D721Med (cell line): ENCODE measurements around the gene ERC1.
"Not testable (repeated sequence)": the region's sequence is repeated elsewhere in the genome, so short reads cannot be mapped to it uniquely, and the experiment has no call there.

ENCODE experiments used
- DNase-seq: peaks from one replicate; pipeline ENCODE4 v3.0.0; 2011; ENCODE audit warnings: low spot score; ENCODE audit not compliant: insufficient read length
- FAIRE-seq: peaks from 2 replicates; lab custom pipeline; 2011; peaks lifted over from hg19 to GRCh38; lab: Jason Lieb, UNC
- TF ChIP-seq, protein P1 (sequence below): IDR thresholded peaks from 2 replicates; pipeline ENCODE4 v1.5.1; 2012; ENCODE audit warnings: mild to moderate bottlenecking, control low read depth; ENCODE audit not compliant: insufficient read depth; ENCODE audit errors: missing control alignments

ERC1 gene

GRCh38 chr12:1355396-1355795, 364.4 kb downstream of the ERC1 start:
- FAIRE-seq (no peak), DNase-seq (no peak)
- TF ChIP-seq, protein P1, sequence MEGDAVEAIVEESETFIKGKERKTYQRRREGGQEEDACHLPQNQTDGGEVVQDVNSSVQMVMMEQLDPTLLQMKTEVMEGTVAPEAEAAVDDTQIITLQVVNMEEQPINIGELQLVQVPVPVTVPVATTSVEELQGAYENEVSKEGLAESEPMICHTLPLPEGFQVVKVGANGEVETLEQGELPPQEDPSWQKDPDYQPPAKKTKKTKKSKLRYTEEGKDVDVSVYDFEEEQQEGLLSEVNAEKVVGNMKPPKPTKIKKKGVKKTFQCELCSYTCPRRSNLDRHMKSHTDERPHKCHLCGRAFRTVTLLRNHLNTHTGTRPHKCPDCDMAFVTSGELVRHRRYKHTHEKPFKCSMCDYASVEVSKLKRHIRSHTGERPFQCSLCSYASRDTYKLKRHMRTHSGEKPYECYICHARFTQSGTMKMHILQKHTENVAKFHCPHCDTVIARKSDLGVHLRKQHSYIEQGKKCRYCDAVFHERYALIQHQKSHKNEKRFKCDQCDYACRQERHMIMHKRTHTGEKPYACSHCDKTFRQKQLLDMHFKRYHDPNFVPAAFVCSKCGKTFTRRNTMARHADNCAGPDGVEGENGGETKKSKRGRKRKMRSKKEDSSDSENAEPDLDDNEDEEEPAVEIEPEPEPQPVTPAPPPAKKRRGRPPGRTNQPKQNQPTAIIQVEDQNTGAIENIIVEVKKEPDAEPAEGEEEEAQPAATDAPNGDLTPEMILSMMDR = no peak

GRCh38 chr12:1355871-1356270, 364.8 kb downstream of the ERC1 start:
- DNase-seq, FAIRE-seq: not testable (repeated sequence)

- no peak for DNase-seq
- TF ChIP-seq, protein P1 = no peak
- no peak for FAIRE-seq
These were observed 365.3 kb downstream of the ERC1 start for GRCh38 chr12:1356285-1356684.

DNA sequence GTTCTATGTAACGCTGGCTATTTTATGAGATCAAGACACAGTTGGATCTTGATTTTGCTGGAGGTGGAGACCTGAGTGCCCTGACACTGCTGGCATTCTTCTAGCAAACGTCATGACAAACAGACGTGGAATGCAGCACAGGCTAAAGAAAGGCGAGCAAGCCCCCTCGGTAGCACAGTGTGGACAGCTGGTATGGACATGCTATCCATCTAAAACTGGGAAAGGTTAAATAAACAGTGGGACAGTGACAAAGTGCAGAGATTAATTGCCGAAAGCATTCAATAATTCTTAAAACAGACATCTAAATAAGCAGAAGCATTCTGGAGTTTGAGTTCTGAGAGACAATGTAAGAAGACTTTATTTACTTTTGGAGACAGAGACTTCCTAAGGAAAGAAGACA, 366.1 kb downstream of the ERC1 start:
- DNase-seq (no peak), FAIRE-seq (no peak)
- TF ChIP-seq, protein P1 = no peak

DNA sequence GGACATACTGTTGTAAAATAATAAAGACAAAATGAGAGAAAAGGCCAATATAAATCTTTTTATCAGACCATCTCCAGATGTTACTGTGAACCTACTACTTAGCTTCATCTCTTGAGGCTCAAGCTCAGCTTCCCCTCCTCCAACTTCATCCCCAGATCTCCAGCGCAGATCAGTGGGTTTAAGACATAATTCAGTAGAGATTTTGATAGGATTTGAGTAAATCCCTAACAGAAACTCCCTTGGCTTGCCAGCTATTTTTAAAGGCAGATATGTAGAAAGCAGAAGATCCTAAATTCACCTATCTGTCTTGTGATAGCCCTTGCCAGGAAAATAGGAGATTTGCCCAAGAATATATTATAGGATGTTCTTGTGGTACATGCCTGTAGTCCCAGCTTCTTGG, 366.7 kb downstream of the ERC1 start:
- FAIRE-seq (peak; percentile 81), DNase-seq (no peak)
- TF ChIP-seq, protein P1 = no peak

DNA sequence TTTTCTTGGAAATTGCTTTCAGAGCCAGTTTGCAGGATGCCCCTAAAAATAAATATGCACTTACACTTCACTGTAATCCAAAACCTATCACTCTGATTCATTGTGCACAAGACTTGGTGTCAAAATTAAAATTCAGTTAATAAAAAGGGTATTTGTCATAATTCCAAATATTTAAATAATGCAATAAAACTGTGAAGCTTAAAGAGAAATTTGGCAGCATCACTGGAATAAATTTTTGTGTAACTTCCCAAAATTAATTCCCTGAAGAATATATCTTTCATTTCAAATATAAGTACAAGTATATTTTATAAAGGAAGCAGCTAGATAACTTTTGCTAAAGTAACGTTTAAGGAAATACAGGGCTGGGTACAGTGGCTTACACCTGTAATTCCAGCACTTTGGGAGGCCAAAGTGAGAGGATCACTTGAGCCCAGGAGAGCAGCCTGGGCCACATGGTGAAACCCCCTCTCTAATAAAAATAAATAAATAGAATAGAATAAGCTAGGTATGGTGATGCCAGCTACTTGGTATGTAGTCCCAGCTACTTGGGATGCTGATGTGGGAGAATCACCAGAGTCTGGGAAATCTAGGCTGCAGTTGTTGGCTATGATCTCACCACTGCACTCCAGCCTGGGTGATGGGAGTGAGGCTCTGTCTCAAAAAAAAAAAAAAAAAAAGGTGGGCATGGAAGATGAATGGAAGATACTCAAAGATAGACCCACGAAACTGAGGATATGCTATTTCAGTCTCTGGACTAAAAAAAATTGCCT, 369.6 kb downstream of the ERC1 start:
- FAIRE-seq (no peak), DNase-seq (no peak)
- TF ChIP-seq, protein P1 = no peak

- DNase-seq = no peak
- TF ChIP-seq, protein P1 = no peak
- FAIRE-seq = no peak
These were observed 371.2 kb downstream of the ERC1 start for GRCh38 chr12:1362143-1362662.
